GM23338 (cell line): Measurements from ENCODE around the gene HSPG2. TPM values are rescaled to one million over a fixed set of nuclear protein-coding genes. Genes with fewer than 3 reads are reported as not detected.

Experiments
- ATAC-seq: fragments of 200-7000 bp; cut with Tn5 transposase; 3 replicates; pipeline ENCODE4 v1.9.1; 2020
- DNase-seq: peaks from one replicate; pipeline ENCODE4 v3.0.0-alpha.2; 2015; ENCODE audit warnings: low spot score
- H2AFZ ChIP-seq: fragments of 200-600 bp; sonication (generic); 2 replicates; pipeline ENCODE4 v1.8.0; 2016; ENCODE audit warnings: antibody characterized with exemption, mild to moderate bottlenecking, moderate library complexity
- H3F3A ChIP-seq: fragments of 200-600 bp; sonication (generic); replicated peaks from 2 replicates; pipeline ENCODE4 v1.8.0; 2017; ENCODE audit warnings: antibody characterized with exemption, mixed run types, low read depth
- H3K27ac ChIP-seq: fragments of 200-600 bp; sonication (generic); 2 replicates; pipeline ENCODE4 v1.6.1; 2016; ENCODE audit warnings: low read depth
- H3K27me3 ChIP-seq: fragments of 200-600 bp; sonication (generic); 2 replicates; pipeline ENCODE4 v1.8.0; 2016; ENCODE audit warnings: mild to moderate bottlenecking, mixed run types, moderate library complexity; ENCODE audit not compliant: insufficient read depth
- H3K36me3 ChIP-seq: fragments of 200-600 bp; sonication (generic); 2 replicates; pipeline ENCODE4 v1.8.0; 2016; ENCODE audit warnings: mild to moderate bottlenecking; ENCODE audit not compliant: insufficient read depth
- H3K4me1 ChIP-seq: fragments of 200-600 bp; sonication (generic); 2 replicates; pipeline ENCODE4 v1.8.0; 2016; ENCODE audit warnings: mild to moderate bottlenecking, moderate library complexity; ENCODE audit not compliant: insufficient read depth
- H3K4me2 ChIP-seq: fragments of 200-600 bp; sonication (generic); 2 replicates; pipeline ENCODE4 v1.7.1; 2017; ENCODE audit warnings: mixed run types
- H3K4me3 ChIP-seq: fragments of 200-600 bp; sonication (generic); 2 replicates; pipeline ENCODE4 v1.6.1; 2016; ENCODE audit warnings: mixed run types
- H3K79me2 ChIP-seq: fragments of 200-600 bp; sonication (generic); replicated peaks from 2 replicates; pipeline ENCODE4 v1.8.0; 2017; ENCODE audit warnings: mild to moderate bottlenecking; ENCODE audit not compliant: insufficient read depth
- H3K9me2 ChIP-seq: fragments of 200-600 bp; sonication (generic); 2 replicates; pipeline ENCODE4 v1.8.0; 2017; ENCODE audit not compliant: insufficient read depth
- H4K20me1 ChIP-seq: fragments of 200-600 bp; sonication (generic); replicated peaks from 2 replicates; pipeline ENCODE4 v1.8.0; 2017; ENCODE audit warnings: mild to moderate bottlenecking; ENCODE audit not compliant: insufficient read depth
- H3K27ac Mint-ChIP-seq: 2 replicates; pipeline ENCODE4 v1.8.0; 2020; ENCODE audit warnings: inconsistent platforms, mild to moderate bottlenecking, moderate library complexity, mixed read lengths
- H3K27me3 Mint-ChIP-seq: 3 replicates; pipeline ENCODE4 v1.8.0; 2022; ENCODE audit warnings: low read depth, mild to moderate bottlenecking, moderate library complexity, mixed read lengths, inconsistent platforms; ENCODE audit not compliant: insufficient read depth, poor library complexity
- H3K36me3 Mint-ChIP-seq: 3 replicates; pipeline ENCODE4 v1.8.0; 2021; ENCODE audit warnings: low read depth, mild to moderate bottlenecking, inconsistent platforms, moderate library complexity, mixed read lengths
- H3K4me1 Mint-ChIP-seq: 3 replicates; pipeline ENCODE4 v1.8.0; 2020; ENCODE audit warnings: mild to moderate bottlenecking, inconsistent platforms, mixed read lengths
- H3K4me3 Mint-ChIP-seq: 3 replicates; pipeline ENCODE4 v1.8.0; 2021; ENCODE audit warnings: moderate library complexity, mild to moderate bottlenecking, inconsistent platforms, mixed read lengths
- H3K9me3 Mint-ChIP-seq: 3 replicates; pipeline ENCODE4 v1.8.0; 2020; ENCODE audit warnings: moderate library complexity, mild to moderate bottlenecking, inconsistent platforms, mixed read lengths
- CREB1 ChIP-seq: fragments of 250-450 bp; sonication (Bioruptor Pico); IDR thresholded peaks from 2 replicates; pipeline ENCODE4 v1.5.0; 2020; ENCODE audit warnings: low read depth, mild to moderate bottlenecking, moderate library complexity
- EZH2 ChIP-seq: fragments of 200-600 bp; sonication (generic); IDR thresholded peaks from one replicate; pipeline ENCODE4 v1.8.0; 2017; ENCODE audit warnings: antibody characterized with exemption, mild to moderate bottlenecking, low read depth; ENCODE audit not compliant: unreplicated experiment
- EZH2phosphoT487 ChIP-seq: fragments of 200-600 bp; sonication (generic); IDR thresholded peaks from one replicate; pipeline ENCODE4 v1.8.1; 2018; ENCODE audit warnings: antibody characterized with exemption; ENCODE audit not compliant: unreplicated experiment
- JUNB ChIP-seq: IDR thresholded peaks from one replicate; pipeline ENCODE4 v1.6.1; 2016; ENCODE audit warnings: antibody characterized with exemption; ENCODE audit not compliant: unreplicated experiment
- NANOG ChIP-seq: IDR thresholded peaks from 2 replicates; pipeline ENCODE4 v1.6.1; 2016; ENCODE audit warnings: antibody characterized with exemption, borderline replicate concordance
- POLR2AphosphoS5 ChIP-seq: IDR thresholded peaks from 2 replicates; pipeline ENCODE4 v1.6.1; 2016; ENCODE audit warnings: antibody characterized with exemption, low read depth
- STAT1 ChIP-seq: IDR thresholded peaks from one replicate; pipeline ENCODE4 v1.6.1; 2016; ENCODE audit warnings: antibody characterized with exemption; ENCODE audit not compliant: unreplicated experiment
- ZNF114 ChIP-seq: fragments of 250-450 bp; sonication (Bioruptor Pico); IDR thresholded peaks from 2 replicates; pipeline ENCODE4 v1.5.0; 2020; ENCODE audit warnings: mild to moderate bottlenecking, moderate library complexity
- ZNF331 ChIP-seq: fragments of 250-450 bp; sonication (Bioruptor Pico); IDR thresholded peaks from 2 replicates; pipeline ENCODE4 v1.5.0; 2020; ENCODE audit warnings: low read depth, mild to moderate bottlenecking, moderate library complexity
- polyA plus RNA-seq: library from polyadenylated mRNA; unstranded; fragments of >200 nt; fragmentation: Nextera tagmentation; extraction: Ambion mirVana; gene quantifications from 2 replicates; pipeline ENCODE4 v1.2.1, GENCODE V29; 2016
- total RNA-seq: library from RNA; depleted of rRNA; stranded (reverse); fragments of >200 nt; shearing (Covaris generic); gene quantifications from 2 replicates; pipeline ENCODE4 v1.2.3, GENCODE V29; 2014
- TF ChIP-seq, protein P1 (sequence below): IDR thresholded peaks from one replicate; pipeline ENCODE4 v1.6.1; 2018; ENCODE audit warnings: antibody characterized with exemption; ENCODE audit not compliant: unreplicated experiment
- TF ChIP-seq, protein P2 (sequence below), 2 experiments: fragments of 200-600 bp in 1 of 2; sonication (generic) in 1 of 2; conservative IDR thresholded peaks; 2 replicates each; pipeline versions ENCODE4 v1.5.1 to v1.6.1; 2016 to 2017; ENCODE audit warnings: antibody characterized with exemption in 2 of 2, low read depth in 2 of 2, mild to moderate bottlenecking in 2 of 2, moderate library complexity in 1 of 2
- TF ChIP-seq, protein P3 (sequence below): IDR thresholded peaks from 2 replicates; pipeline ENCODE4 v1.6.1; 2016; ENCODE audit warnings: antibody characterized with exemption
- TF ChIP-seq, protein P4 (sequence below): fragments of 250-450 bp; sonication (Bioruptor Pico); IDR thresholded peaks from 2 replicates; pipeline ENCODE4 v1.5.0; 2020; ENCODE audit warnings: mild to moderate bottlenecking, moderate library complexity

The HSPG2 gene
- total and polyA plus RNA-seq, 2 experiments from 2014 or later: 14.9 to 70.8 TPM

DNA sequence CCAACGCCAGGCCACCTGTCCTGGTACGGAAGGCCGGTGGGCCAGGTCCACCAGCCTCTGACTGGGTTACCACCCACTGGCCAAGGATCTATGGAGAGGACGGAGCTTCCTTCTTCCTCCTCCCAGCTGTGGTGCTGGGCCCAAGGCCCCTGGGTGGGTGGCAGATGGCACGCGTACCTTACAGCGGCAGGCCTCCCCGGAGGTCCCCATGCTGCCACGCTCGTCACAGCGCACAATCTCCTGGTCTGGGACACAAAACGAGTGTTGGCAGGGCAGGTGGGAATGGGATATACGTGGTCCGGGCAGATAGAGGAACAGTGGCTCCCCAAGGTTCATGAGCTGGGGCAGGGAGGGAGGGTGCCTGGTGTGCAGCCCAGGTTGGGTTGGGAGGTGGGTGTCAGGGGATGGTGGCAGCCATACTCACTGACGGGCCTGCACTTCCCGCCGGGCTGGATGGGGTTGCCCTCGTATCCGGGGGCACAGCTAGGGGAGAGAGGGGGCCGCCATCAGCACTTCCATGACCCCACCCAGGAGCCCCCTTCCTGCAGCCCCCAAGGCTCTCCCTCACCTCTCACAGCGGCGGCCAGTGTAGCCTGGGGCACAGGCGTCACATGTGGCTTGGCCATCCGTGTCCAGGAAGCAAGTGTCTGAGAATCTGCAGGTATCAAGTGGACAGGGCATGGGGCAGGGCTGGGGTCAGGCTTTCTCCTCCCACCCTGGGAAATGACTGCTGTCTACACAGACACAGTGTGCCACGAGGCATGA, 58.9 kb downstream of the HSPG2 start:
- DNase-seq: no peak
- Histone ChIP-seq H3K27ac (no peak overlapping the region), H3F3A (no peaks in the 10 kb centered on the region), H3K9me2 (no peaks in the 10 kb centered on the region), H3K4me3 (no peak overlapping the region), H3K36me3 (no peaks in the 10 kb centered on the region; the same call in 1 of the 2 replicates), H3K79me2 (no peaks in the 10 kb centered on the region), H3K4me2 (no peak overlapping the region), H4K20me1 (no peaks in the 10 kb centered on the region), H3K4me1 (no peaks in the 10 kb centered on the region), H3K27me3 (no peaks in the 10 kb centered on the region), H2AFZ (no peak overlapping the region)
- no peak for TF ChIP-seq NANOG
- no peak for TF ChIP-seq EZH2
- TF ChIP-seq, protein P1, sequence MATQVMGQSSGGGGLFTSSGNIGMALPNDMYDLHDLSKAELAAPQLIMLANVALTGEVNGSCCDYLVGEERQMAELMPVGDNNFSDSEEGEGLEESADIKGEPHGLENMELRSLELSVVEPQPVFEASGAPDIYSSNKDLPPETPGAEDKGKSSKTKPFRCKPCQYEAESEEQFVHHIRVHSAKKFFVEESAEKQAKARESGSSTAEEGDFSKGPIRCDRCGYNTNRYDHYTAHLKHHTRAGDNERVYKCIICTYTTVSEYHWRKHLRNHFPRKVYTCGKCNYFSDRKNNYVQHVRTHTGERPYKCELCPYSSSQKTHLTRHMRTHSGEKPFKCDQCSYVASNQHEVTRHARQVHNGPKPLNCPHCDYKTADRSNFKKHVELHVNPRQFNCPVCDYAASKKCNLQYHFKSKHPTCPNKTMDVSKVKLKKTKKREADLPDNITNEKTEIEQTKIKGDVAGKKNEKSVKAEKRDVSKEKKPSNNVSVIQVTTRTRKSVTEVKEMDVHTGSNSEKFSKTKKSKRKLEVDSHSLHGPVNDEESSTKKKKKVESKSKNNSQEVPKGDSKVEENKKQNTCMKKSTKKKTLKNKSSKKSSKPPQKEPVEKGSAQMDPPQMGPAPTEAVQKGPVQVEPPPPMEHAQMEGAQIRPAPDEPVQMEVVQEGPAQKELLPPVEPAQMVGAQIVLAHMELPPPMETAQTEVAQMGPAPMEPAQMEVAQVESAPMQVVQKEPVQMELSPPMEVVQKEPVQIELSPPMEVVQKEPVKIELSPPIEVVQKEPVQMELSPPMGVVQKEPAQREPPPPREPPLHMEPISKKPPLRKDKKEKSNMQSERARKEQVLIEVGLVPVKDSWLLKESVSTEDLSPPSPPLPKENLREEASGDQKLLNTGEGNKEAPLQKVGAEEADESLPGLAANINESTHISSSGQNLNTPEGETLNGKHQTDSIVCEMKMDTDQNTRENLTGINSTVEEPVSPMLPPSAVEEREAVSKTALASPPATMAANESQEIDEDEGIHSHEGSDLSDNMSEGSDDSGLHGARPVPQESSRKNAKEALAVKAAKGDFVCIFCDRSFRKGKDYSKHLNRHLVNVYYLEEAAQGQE: no peak
- TF ChIP-seq STAT1: no peak
- TF ChIP-seq ZNF331 (CRISPR knock-in tag): no peak
- no peak for TF ChIP-seq ZNF114 (CRISPR knock-in tag)
- no peak for TF ChIP-seq POLR2AphosphoS5
- TF ChIP-seq, protein P2, sequence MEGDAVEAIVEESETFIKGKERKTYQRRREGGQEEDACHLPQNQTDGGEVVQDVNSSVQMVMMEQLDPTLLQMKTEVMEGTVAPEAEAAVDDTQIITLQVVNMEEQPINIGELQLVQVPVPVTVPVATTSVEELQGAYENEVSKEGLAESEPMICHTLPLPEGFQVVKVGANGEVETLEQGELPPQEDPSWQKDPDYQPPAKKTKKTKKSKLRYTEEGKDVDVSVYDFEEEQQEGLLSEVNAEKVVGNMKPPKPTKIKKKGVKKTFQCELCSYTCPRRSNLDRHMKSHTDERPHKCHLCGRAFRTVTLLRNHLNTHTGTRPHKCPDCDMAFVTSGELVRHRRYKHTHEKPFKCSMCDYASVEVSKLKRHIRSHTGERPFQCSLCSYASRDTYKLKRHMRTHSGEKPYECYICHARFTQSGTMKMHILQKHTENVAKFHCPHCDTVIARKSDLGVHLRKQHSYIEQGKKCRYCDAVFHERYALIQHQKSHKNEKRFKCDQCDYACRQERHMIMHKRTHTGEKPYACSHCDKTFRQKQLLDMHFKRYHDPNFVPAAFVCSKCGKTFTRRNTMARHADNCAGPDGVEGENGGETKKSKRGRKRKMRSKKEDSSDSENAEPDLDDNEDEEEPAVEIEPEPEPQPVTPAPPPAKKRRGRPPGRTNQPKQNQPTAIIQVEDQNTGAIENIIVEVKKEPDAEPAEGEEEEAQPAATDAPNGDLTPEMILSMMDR (conservative IDR thresholded peaks at IDR 0.05; ENCODE audit: low read depth in 2 of 2): no peak
- TF ChIP-seq, protein P3, sequence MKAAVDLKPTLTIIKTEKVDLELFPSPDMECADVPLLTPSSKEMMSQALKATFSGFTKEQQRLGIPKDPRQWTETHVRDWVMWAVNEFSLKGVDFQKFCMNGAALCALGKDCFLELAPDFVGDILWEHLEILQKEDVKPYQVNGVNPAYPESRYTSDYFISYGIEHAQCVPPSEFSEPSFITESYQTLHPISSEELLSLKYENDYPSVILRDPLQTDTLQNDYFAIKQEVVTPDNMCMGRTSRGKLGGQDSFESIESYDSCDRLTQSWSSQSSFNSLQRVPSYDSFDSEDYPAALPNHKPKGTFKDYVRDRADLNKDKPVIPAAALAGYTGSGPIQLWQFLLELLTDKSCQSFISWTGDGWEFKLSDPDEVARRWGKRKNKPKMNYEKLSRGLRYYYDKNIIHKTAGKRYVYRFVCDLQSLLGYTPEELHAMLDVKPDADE: no peak
- no peak for TF ChIP-seq JUNB
- TF ChIP-seq, protein P4, sequence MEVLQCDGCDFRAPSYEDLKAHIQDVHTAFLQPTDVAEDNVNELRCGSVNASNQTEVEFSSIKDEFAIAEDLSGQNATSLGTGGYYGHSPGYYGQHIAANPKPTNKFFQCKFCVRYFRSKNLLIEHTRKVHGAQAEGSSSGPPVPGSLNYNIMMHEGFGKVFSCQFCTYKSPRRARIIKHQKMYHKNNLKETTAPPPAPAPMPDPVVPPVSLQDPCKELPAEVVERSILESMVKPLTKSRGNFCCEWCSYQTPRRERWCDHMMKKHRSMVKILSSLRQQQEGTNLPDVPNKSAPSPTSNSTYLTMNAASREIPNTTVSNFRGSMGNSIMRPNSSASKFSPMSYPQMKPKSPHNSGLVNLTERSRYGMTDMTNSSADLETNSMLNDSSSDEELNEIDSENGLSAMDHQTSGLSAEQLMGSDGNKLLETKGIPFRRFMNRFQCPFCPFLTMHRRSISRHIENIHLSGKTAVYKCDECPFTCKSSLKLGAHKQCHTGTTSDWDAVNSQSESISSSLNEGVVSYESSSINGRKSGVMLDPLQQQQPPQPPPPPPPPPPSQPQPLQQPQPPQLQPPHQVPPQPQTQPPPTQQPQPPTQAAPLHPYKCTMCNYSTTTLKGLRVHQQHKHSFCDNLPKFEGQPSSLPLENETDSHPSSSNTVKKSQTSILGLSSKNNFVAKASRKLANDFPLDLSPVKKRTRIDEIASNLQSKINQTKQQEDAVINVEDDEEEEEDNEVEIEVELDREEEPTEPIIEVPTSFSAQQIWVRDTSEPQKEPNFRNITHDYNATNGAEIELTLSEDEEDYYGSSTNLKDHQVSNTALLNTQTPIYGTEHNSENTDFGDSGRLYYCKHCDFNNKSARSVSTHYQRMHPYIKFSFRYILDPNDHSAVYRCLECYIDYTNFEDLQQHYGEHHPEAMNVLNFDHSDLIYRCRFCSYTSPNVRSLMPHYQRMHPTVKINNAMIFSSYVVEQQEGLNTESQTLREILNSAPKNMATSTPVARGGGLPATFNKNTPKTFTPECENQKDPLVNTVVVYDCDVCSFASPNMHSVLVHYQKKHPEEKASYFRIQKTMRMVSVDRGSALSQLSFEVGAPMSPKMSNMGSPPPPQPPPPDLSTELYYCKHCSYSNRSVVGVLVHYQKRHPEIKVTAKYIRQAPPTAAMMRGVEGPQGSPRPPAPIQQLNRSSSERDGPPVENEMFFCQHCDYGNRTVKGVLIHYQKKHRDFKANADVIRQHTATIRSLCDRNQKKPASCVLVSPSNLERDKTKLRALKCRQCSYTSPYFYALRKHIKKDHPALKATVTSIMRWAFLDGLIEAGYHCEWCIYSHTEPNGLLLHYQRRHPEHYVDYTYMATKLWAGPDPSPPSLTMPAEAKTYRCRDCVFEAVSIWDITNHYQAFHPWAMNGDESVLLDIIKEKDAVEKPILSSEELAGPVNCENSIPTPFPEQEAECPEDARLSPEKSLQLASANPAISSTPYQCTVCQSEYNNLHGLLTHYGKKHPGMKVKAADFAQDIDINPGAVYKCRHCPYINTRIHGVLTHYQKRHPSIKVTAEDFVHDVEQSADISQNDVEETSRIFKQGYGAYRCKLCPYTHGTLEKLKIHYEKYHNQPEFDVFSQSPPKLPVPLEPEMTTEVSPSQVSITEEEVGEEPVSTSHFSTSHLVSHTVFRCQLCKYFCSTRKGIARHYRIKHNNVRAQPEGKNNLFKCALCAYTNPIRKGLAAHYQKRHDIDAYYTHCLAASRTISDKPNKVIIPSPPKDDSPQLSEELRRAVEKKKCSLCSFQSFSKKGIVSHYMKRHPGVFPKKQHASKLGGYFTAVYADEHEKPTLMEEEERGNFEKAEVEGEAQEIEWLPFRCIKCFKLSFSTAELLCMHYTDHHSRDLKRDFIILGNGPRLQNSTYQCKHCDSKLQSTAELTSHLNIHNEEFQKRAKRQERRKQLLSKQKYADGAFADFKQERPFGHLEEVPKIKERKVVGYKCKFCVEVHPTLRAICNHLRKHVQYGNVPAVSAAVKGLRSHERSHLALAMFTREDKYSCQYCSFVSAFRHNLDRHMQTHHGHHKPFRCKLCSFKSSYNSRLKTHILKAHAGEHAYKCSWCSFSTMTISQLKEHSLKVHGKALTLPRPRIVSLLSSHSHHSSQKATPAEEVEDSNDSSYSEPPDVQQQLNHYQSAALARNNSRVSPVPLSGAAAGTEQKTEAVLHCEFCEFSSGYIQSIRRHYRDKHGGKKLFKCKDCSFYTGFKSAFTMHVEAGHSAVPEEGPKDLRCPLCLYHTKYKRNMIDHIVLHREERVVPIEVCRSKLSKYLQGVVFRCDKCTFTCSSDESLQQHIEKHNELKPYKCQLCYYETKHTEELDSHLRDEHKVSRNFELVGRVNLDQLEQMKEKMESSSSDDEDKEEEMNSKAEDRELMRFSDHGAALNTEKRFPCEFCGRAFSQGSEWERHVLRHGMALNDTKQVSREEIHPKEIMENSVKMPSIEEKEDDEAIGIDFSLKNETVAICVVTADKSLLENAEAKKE: no peak
- TF ChIP-seq CREB1: no peak
- TF ChIP-seq EZH2phosphoT487: no peak
- H3K27ac Mint-ChIP-seq: no peak overlapping the region; the same call in 1 of the 2 replicates
- no peak for ATAC-seq
- H3K4me3 Mint-ChIP-seq: no peak overlapping the region
- H3K27me3 Mint-ChIP-seq: peaks cover 7% of the 10 kb centered on the region
- H3K4me1 Mint-ChIP-seq: peaks cover 3% of the 10 kb centered on the region
- H3K36me3 Mint-ChIP-seq: peaks cover 31% of the 10 kb centered on the region; the same call in 2 of the 3 replicates
- no peaks in the 10 kb centered on the region for H3K9me3 Mint-ChIP-seq
